ENCODE measurements around the gene CTLA4.

Gene CTLA4

GRCh38 chr2:203904022-203904421 is 36.5 kb downstream of the CTLA4 start:
- peaks cover 8% of the 10 kb centered on the region for H3K36me3 ChIP-seq (replicated peaks; ENCODE audit: low read depth, low read length)
- no peak overlapping the region for H3K9ac ChIP-seq (ENCODE audit: low read length)
- no peak for TF ChIP-seq CTCF (IDR thresholded peaks at IDR 0.05; ENCODE audit: low read depth, low read length)
- no peak for TF ChIP-seq EZH2phosphoT487 (IDR thresholded peaks at IDR 0.05; ENCODE audit: low read depth)
- no peak overlapping the region for H3K4me2 ChIP-seq (ENCODE audit: low read length)
- peaks cover 13% of the 10 kb centered on the region for H3K4me1 ChIP-seq (ENCODE audit: low read length)
- no peak overlapping the region for H3K27ac ChIP-seq (ENCODE audit: low read length)
- H3K4me3 ChIP-seq (ENCODE audit: low read length) = no peak overlapping the region
- H2AFZ ChIP-seq (ENCODE audit: low read depth, low read length) = no peak overlapping the region
- H3K79me2 ChIP-seq (ENCODE audit: low read length) = no peaks in the 10 kb centered on the region
- H3K9me3 ChIP-seq (ENCODE audit: insufficient read depth, low read length) = peaks cover 9% of the 10 kb centered on the region; the same call in 1 of the 2 replicates
- H3K27me3 ChIP-seq (ENCODE audit: low read depth, low read length) = no peaks in the 10 kb centered on the region
- no peaks in the 10 kb centered on the region for H4K20me1 ChIP-seq (ENCODE audit: insufficient read depth, low read length)

- peaks cover 9% of the 10 kb centered on the region; the same call in 1 of the 2 replicates for H3K9me3 ChIP-seq (ENCODE audit: insufficient read depth, low read length)
- H3K36me3 ChIP-seq (replicated peaks; ENCODE audit: low read depth, low read length) = peaks cover 8% of the 10 kb centered on the region
- H4K20me1 ChIP-seq (ENCODE audit: insufficient read depth, low read length) = no peaks in the 10 kb centered on the region
- H3K27me3 ChIP-seq (ENCODE audit: low read depth, low read length) = no peaks in the 10 kb centered on the region
- H3K9ac ChIP-seq (ENCODE audit: low read length) = no peak overlapping the region
- no peak overlapping the region for H3K4me2 ChIP-seq (ENCODE audit: low read length)
- no peak overlapping the region for H2AFZ ChIP-seq (ENCODE audit: low read depth, low read length)
- no peak overlapping the region for H3K27ac ChIP-seq (ENCODE audit: low read length)
- peaks cover 27% of the 10 kb centered on the region for H3K4me1 ChIP-seq (ENCODE audit: low read length)
- TF ChIP-seq CTCF (IDR thresholded peaks at IDR 0.05; ENCODE audit: low read depth, low read length) (no peak), EZH2phosphoT487 (IDR thresholded peaks at IDR 0.05; ENCODE audit: low read depth) (no peak)
- no peaks in the 10 kb centered on the region for H3K79me2 ChIP-seq (ENCODE audit: low read length)
- no peak overlapping the region for H3K4me3 ChIP-seq (ENCODE audit: low read length)
Observed at GRCh38 chr2:203905656-203906055, 38.1 kb downstream of the CTLA4 start.

DNA sequence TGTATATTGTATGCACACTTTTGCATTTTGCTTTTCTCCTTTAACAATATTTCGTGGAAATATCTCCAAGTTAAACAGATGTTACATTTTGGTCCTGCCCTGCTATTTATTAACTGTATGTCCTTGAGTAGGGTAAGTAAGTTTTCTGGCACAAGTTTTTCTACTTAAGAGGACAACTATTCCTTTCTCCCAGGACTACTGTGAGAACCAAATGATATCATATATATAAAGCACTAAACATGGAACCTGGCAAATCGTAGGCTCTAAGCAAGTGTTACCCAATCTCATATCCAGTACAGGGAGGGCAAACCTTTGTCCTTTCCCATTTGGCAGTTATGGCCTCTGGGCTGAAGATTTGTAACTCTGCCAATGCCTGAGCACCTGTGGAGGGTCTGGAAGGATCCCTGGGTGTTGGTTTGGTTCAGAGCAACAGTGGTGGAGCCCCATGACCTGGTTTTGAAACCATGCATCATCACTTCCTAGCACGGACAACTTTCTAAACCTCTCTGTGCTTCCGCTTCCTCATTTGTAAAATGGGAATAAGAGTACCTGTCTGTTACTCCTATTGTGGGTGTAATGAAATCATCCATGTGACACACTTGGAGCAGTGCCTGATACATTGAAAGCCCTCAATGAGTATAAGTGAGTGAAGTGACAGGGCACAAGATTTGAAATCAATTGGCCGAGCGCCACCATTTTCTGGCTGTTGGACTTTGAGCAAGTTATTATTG is 40.7 kb downstream of the CTLA4 start:
- Histone ChIP-seq H3K27me3 (ENCODE audit: low read depth, low read length) (peaks cover 7% of the 10 kb centered on the region), H3K79me2 (ENCODE audit: low read length) (no peaks in the 10 kb centered on the region), H3K4me3 (ENCODE audit: low read length) (peak overlapping the region; percentile 70; the same call in 1 of the 2 replicates), H4K20me1 (ENCODE audit: insufficient read depth, low read length) (no peaks in the 10 kb centered on the region), H3K9me3 (ENCODE audit: insufficient read depth, low read length) (no peaks in the 10 kb centered on the region), H3K36me3 (replicated peaks; ENCODE audit: low read depth, low read length) (no peaks in the 10 kb centered on the region), H2AFZ (ENCODE audit: low read depth, low read length) (no peak overlapping the region), H3K4me2 (ENCODE audit: low read length) (peak overlapping the region; percentile 79), H3K4me1 (ENCODE audit: low read length) (peaks cover 27% of the 10 kb centered on the region), H3K27ac (ENCODE audit: low read length) (peak overlapping the region; percentile 55), H3K9ac (ENCODE audit: low read length) (peak overlapping the region; percentile 8; the same call in 1 of the 2 replicates)
- TF ChIP-seq EZH2phosphoT487 (IDR thresholded peaks at IDR 0.05; ENCODE audit: low read depth) (no peak), CTCF (IDR thresholded peaks at IDR 0.05; ENCODE audit: low read depth, low read length) (no peak)

DNA sequence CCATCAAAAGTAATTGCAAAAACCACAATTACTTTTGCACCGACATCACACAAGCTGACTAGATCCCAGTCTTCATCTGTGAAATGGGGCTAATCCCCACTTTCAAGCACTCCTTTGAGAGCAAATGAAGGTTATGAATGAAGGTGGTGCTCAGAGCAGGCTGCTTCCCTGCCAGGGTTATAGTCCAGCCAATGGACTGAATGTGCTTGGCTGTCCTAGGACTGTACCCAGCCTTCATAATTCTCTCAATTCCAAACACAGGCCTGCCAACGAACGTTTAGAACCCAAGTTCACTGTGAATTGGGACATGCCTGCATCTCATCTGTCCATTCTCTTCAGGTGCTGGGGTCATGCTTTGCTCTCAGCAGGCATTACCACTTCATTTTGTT is 41.2 kb downstream of the CTLA4 start:
- peaks cover 29% of the 10 kb centered on the region for H3K4me1 ChIP-seq (ENCODE audit: low read length)
- peaks cover 8% of the 10 kb centered on the region for H3K27me3 ChIP-seq (ENCODE audit: low read depth, low read length)
- peak overlapping the region; percentile 79 for H3K4me2 ChIP-seq (ENCODE audit: low read length)
- no peaks in the 10 kb centered on the region for H3K9me3 ChIP-seq (ENCODE audit: insufficient read depth, low read length)
- H3K79me2 ChIP-seq (ENCODE audit: low read length) = no peaks in the 10 kb centered on the region
- peak overlapping the region; percentile 8; the same call in 1 of the 2 replicates for H3K9ac ChIP-seq (ENCODE audit: low read length)
- H3K27ac ChIP-seq (ENCODE audit: low read length) = peak overlapping the region; percentile 55
- no peaks in the 10 kb centered on the region for H4K20me1 ChIP-seq (ENCODE audit: insufficient read depth, low read length)
- H2AFZ ChIP-seq (ENCODE audit: low read depth, low read length) = no peak overlapping the region
- TF ChIP-seq CTCF (IDR thresholded peaks at IDR 0.05; ENCODE audit: low read depth, low read length) = no peak
- no peak for TF ChIP-seq EZH2phosphoT487 (IDR thresholded peaks at IDR 0.05; ENCODE audit: low read depth)
- H3K4me3 ChIP-seq (ENCODE audit: low read length) = peak overlapping the region; percentile 70; the same call in 1 of the 2 replicates
- H3K36me3 ChIP-seq (replicated peaks; ENCODE audit: low read depth, low read length) = no peaks in the 10 kb centered on the region
